Upper lobe of left lung (tissue), 6 donors: ENCODE measurements around the gene RELL1. TPM values are rescaled to one million over a fixed set of nuclear protein-coding genes. Genes with fewer than 3 reads are reported as not detected.
A peak's percentile ranks its signal among the peaks of the same experiment; 100 is the strongest.

Experiments used
- ATAC-seq, 2 donors: fragments of 200-7000 bp; cut with Tn5 transposase; one replicate each; pipeline ENCODE4 v1.9.1; 2022; ENCODE audit warnings: mild to moderate bottlenecking in 2 of 2, moderate library complexity in 2 of 2; ENCODE audit not compliant: low FRiP score in 2 of 2
- DNase-seq, 2 donors: peaks; one replicate each; pipeline ENCODE4 v3.0.0-alpha.2; 2019 to 2020
- H3K27ac ChIP-seq, 4 donors: fragments of 200-600 bp; sonication (generic); one replicate each; pipeline ENCODE4 v1.5.1; 2016 to 2019
- H3K27me3 ChIP-seq, 4 donors: fragments of 200-600 bp; sonication (generic); one replicate each; pipeline ENCODE4 v1.5.1; 2017 to 2019
- H3K36me3 ChIP-seq, 4 donors: fragments of 200-600 bp; sonication (generic); one replicate each; pipeline ENCODE4 v1.5.1; 2016 to 2019
- H3K4me1 ChIP-seq, 4 donors: fragments of 200-600 bp; sonication (generic); one replicate each; pipeline ENCODE4 v1.5.1; 2018 to 2019
- H3K4me3 ChIP-seq, 4 donors: fragments of 200-600 bp; sonication (generic); one replicate each; pipeline ENCODE4 v1.5.1; 2017 to 2019; ENCODE audit warnings: mild to moderate bottlenecking in 2 of 4, moderate library complexity in 1 of 4
- H3K9me3 ChIP-seq, 4 donors: fragments of 200-600 bp; sonication (generic); one replicate each; pipeline ENCODE4 v1.5.1; 2018 to 2019
- CTCF ChIP-seq, 6 experiments: fragments of 450-650 bp in 4 of 6; fragments of 200-600 bp in 2 of 6; sonication (generic) in 2 of 6; IDR thresholded peaks; one replicate each; pipeline ENCODE4 v1.5.1; 2016 to 2019; ENCODE audit warnings: antibody characterized with exemption in 6 of 6
- EP300 ChIP-seq, 4 donors: sonication (generic); formaldehyde crosslinking; IDR thresholded peaks; one replicate each; pipeline ENCODE4 v1.5.1; 2017; ENCODE audit warnings: antibody characterized with exemption in 4 of 4, control low read depth in 2 of 4
- POLR2A ChIP-seq, 4 donors: fragments of 450-650 bp; IDR thresholded peaks; one replicate each; pipeline ENCODE4 v1.5.1; 2016 to 2017; ENCODE audit warnings: antibody characterized with exemption in 4 of 4, mild to moderate bottlenecking in 2 of 4
- POLR2AphosphoS5 ChIP-seq, 2 donors: sonication (generic); formaldehyde crosslinking; IDR thresholded peaks; one replicate each; pipeline ENCODE4 v1.5.1; 2017; ENCODE audit warnings: antibody characterized with exemption in 2 of 2
- WGBS, 2 donors: methylation state at CpG; one replicate each; pipeline ENCODE4 v1.1.5; 2017 to 2018; 5-methylcytosine and 5-hydroxymethylcytosine counted together
- total RNA-seq, 6 donors: library from RNA; depleted of rRNA in 4 of 6; stranded (reverse); fragments of >200 nt in 4 of 6; gene quantifications; one replicate each; pipeline versions ENCODE4 v1.1.0 to v1.2.1, GENCODE V29; 2016 to 2021
- donor health status: DM: no; HTN: no; CAD: no; lungs with moderate emphysema.
- donor health status: DM: no; HTN: yes; CAD: no; lungs with severe emphysema.

RELL1 gene
- total RNA-seq, 6 donors from 2014 or later = 21.2 to 58.8 (median 40.7) TPM

GRCh38 chr4:37615720-37616063 is 70.5 kb downstream of the RELL1 start:
- no peaks in the 10 kb centered on the region for H3K27me3 ChIP-seq
- no peak overlapping the region for H3K27ac ChIP-seq
- WGBS, 2 donors = 88 to 98% methylated on average over 3 of the region's 3 CpGs
- TF ChIP-seq CTCF (IDR thresholded peaks at IDR 0.05) = no peak
- no peak for TF ChIP-seq POLR2A (IDR thresholded peaks at IDR 0.05)
- no peaks in the 10 kb centered on the region for H3K9me3 ChIP-seq
- no peak for ATAC-seq
- DNase-seq = no peak
- no peak overlapping the region for H3K4me3 ChIP-seq
- H3K4me1 ChIP-seq = no peaks in the 10 kb centered on the region
- H3K36me3 ChIP-seq = no peaks in the 10 kb centered on the region

GRCh38 chr4:37615059-37615719 is 71.0 kb downstream of the RELL1 start:
- no peaks in the 10 kb centered on the region for H3K9me3 ChIP-seq
- DNase-seq = no peak
- WGBS, 2 donors = 83 to 87% methylated on average over 5 of the region's 5 CpGs
- H3K4me3 ChIP-seq = no peak overlapping the region
- H3K27ac ChIP-seq = no peak overlapping the region
- no peaks in the 10 kb centered on the region for H3K36me3 ChIP-seq
- no peaks in the 10 kb centered on the region for H3K4me1 ChIP-seq
- H3K27me3 ChIP-seq = no peaks in the 10 kb centered on the region
- no peak for TF ChIP-seq EP300 (IDR thresholded peaks at IDR 0.05)
- TF ChIP-seq POLR2AphosphoS5 (IDR thresholded peaks at IDR 0.05) = no peak
- TF ChIP-seq POLR2A (IDR thresholded peaks at IDR 0.05) = no peak
- no peak for TF ChIP-seq CTCF (IDR thresholded peaks at IDR 0.05)
- peak in 1 of 2 donors; percentile 36 for ATAC-seq

GRCh38 chr4:37612811-37613210 is 73.4 kb downstream of the RELL1 start:
- no peak overlapping the region for H3K4me3 ChIP-seq
- H3K27me3 ChIP-seq = no peaks in the 10 kb centered on the region
- no peak overlapping the region for H3K27ac ChIP-seq
- no peak for TF ChIP-seq POLR2AphosphoS5 (IDR thresholded peaks at IDR 0.05)
- no peak for TF ChIP-seq EP300 (IDR thresholded peaks at IDR 0.05)
- no peak for TF ChIP-seq CTCF (IDR thresholded peaks at IDR 0.05)
- no peaks in the 10 kb centered on the region for H3K9me3 ChIP-seq
- no peak for DNase-seq
- ATAC-seq = no peak
- WGBS, 2 donors = 81 to 88% methylated on average over 1 of the region's 1 CpG
- H3K36me3 ChIP-seq = no peaks in the 10 kb centered on the region
- H3K4me1 ChIP-seq = no peaks in the 10 kb centered on the region

- Histone ChIP-seq H3K27ac (no peak overlapping the region), H3K4me3 (no peak overlapping the region), H3K9me3 (no peaks in the 10 kb centered on the region), H3K27me3 (no peaks in the 10 kb centered on the region), H3K4me1 (no peaks in the 10 kb centered on the region), H3K36me3 (no peaks in the 10 kb centered on the region)
- TF ChIP-seq EP300 (IDR thresholded peaks at IDR 0.05) = no peak
- no peak for TF ChIP-seq POLR2A (IDR thresholded peaks at IDR 0.05)
- TF ChIP-seq POLR2AphosphoS5 (IDR thresholded peaks at IDR 0.05) = no peak
- TF ChIP-seq CTCF (IDR thresholded peaks at IDR 0.05) = no peak
- no peak for DNase-seq
- ATAC-seq = no peak
Measured at GRCh38 chr4:37609626-37610025, 76.5 kb downstream of the RELL1 start.

- 82 to 88% methylated on average over 5 of the region's 5 CpGs for WGBS, 2 donors
- ATAC-seq = no peak
- Histone ChIP-seq H3K4me3 (no peak overlapping the region), H3K4me1 (peaks cover 0 to 8% (median 4%) of the 10 kb centered on the region in 4 donors), H3K36me3 (no peaks in the 10 kb centered on the region), H3K9me3 (no peaks in the 10 kb centered on the region), H3K27ac (no peak overlapping the region), H3K27me3 (no peaks in the 10 kb centered on the region)
- DNase-seq = no peak
- no peak for TF ChIP-seq CTCF (IDR thresholded peaks at IDR 0.05)
- TF ChIP-seq POLR2AphosphoS5 (IDR thresholded peaks at IDR 0.05) = no peak
- TF ChIP-seq POLR2A (IDR thresholded peaks at IDR 0.05) = no peak
- TF ChIP-seq EP300 (IDR thresholded peaks at IDR 0.05) = no peak
Measured at GRCh38 chr4:37607018-37607417, 79.2 kb downstream of the RELL1 start.
